HFF-Myc (cell line): ENCODE data around the gene CTSW.

Source experiments
- DNase-seq: peaks from one replicate; pipeline ENCODE4 v3.0.0-alpha.2; 2011; ENCODE audit warnings: low read depth; ENCODE audit errors: extremely low read depth
- H3K4me3 ChIP-seq: replicated peaks from 2 replicates; pipeline ENCODE4 v1.5.1; 2011; ENCODE audit warnings: low read depth, mild to moderate bottlenecking, control low read depth, low read length
- TF ChIP-seq, protein P1 (sequence below): IDR thresholded peaks from 2 replicates; pipeline ENCODE4 v1.5.1; 2012; ENCODE audit warnings: mild to moderate bottlenecking, low read depth, low read length, control low read depth; ENCODE audit errors: missing control alignments

Gene CTSW

DNA sequence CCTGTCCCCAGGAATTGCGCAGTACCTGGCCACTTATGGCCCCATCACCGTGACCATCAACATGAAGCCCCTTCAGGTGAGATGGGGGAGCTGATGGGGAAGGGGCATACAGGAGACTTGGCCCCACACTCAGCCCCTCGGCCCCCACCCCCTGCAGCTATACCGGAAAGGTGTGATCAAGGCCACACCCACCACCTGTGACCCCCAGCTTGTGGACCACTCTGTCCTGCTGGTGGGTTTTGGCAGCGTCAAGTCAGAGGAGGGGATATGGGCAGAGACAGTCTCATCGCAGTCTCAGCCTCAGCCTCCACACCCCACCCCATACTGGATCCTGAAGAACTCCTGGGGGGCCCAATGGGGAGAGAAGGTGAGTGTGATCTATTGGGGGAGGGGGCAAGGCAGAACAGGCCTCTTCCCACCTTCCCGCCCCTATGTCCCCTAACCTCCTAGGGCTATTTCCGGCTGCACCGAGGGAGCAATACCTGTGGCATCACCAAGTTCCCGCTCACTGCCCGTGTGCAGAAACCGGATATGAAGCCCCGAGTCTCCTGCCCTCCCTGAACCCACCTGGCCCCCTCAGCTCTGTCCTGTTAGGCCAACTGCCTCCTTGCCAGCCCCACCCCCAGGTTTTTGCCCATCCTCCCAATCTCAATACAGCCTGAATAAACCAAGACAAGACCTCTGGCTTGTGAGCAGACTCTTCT lies 3.6 kb downstream of the CTSW start:
- DNase-seq = no peak
- no peak overlapping the region for H3K4me3 ChIP-seq

DNA sequence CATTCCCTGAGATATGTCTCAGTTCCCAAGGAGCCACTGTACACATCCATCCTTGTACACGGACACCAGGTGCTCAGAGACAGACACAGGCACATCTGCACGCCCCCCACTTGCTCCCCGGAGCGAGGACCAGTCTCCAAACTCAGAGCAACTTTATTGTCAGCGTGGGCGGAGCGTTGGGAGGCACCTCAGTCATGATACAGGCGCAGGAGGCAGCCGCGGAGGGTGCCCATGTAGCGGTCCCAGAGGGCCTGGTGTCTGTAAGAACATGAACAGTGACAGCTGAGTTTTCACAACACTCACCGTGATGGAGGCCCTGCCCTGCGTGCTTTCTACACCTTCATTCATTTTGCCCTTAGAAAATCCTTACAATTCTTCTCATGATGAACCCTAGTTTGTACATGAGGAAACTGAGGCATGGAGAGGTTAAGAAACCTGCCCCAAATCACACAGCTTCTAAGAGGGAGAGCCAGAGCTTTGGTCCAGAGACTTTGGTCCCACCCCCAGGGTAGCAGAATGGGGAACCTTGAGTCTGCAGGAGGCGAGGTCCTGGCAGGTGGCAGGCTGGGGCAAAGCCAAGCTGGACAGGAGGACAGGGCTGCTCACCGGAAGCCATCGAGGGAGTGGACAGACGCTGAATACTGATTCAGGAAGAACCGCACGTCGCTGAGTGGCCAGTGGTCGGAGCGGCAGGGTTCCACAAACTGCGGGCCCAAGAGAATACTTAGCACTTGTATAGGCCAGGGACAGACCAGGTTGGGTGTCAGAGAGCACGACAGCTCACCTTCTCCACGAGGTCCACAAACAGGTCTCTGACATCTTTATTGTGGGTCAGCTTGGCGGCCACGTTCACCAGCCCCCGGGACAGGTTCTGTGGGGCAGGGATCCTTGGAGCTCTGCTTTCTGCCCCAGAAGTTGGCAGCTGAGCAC lies 4.4 kb downstream of the CTSW start:
- DNase-seq = no peak
- TF ChIP-seq, protein P1, sequence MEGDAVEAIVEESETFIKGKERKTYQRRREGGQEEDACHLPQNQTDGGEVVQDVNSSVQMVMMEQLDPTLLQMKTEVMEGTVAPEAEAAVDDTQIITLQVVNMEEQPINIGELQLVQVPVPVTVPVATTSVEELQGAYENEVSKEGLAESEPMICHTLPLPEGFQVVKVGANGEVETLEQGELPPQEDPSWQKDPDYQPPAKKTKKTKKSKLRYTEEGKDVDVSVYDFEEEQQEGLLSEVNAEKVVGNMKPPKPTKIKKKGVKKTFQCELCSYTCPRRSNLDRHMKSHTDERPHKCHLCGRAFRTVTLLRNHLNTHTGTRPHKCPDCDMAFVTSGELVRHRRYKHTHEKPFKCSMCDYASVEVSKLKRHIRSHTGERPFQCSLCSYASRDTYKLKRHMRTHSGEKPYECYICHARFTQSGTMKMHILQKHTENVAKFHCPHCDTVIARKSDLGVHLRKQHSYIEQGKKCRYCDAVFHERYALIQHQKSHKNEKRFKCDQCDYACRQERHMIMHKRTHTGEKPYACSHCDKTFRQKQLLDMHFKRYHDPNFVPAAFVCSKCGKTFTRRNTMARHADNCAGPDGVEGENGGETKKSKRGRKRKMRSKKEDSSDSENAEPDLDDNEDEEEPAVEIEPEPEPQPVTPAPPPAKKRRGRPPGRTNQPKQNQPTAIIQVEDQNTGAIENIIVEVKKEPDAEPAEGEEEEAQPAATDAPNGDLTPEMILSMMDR = no peak
- no peak overlapping the region for H3K4me3 ChIP-seq

More for the DNA sequence above, 3.6 kb downstream of the CTSW start:
- TF ChIP-seq, protein P1 = no peak

DNA sequence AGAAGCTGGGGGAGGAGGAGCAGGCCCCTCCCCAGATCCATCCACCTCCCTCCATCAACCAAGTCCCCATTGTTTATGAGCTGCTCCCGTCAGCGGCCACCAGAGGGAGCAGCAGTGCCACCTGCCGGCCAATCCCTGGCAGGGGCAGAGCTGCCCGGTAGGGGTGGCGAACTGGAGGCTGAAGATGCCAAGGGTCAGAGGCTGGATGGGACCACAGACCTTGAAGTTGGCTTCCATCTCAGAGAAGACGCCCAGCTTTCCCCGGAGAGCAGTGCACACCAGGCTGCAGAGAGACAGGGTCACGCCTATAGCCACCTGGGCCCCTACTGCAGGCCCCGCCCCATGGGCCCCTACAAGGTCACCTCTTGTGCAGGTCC lies 5.1 kb downstream of the CTSW start:
- no peak for DNase-seq
- TF ChIP-seq, protein P1 = peak; percentile 100
- no peak overlapping the region for H3K4me3 ChIP-seq

DNA sequence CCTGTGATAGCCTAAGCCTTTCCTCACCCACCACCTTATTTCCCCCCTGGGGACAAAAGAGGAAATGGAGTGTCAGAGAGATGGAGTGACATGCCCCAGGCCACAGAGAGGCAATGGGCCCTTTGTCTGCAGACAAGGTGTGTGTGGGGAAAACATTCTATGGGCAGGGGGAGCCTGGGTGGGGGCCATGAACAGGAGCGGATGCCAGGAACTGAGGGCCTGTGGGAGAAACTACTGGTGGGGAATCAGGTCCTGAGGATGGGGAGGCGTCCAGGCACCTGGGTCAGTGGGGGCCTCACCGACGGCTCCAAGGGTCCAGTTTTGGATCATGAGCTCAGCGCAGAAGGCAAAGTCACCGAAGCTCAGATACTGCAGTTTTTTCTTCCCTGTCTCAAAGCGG lies 5.6 kb downstream of the CTSW start:
- TF ChIP-seq, protein P1 = no peak
- DNase-seq = no peak
- H3K4me3 ChIP-seq = no peak overlapping the region

DNA sequence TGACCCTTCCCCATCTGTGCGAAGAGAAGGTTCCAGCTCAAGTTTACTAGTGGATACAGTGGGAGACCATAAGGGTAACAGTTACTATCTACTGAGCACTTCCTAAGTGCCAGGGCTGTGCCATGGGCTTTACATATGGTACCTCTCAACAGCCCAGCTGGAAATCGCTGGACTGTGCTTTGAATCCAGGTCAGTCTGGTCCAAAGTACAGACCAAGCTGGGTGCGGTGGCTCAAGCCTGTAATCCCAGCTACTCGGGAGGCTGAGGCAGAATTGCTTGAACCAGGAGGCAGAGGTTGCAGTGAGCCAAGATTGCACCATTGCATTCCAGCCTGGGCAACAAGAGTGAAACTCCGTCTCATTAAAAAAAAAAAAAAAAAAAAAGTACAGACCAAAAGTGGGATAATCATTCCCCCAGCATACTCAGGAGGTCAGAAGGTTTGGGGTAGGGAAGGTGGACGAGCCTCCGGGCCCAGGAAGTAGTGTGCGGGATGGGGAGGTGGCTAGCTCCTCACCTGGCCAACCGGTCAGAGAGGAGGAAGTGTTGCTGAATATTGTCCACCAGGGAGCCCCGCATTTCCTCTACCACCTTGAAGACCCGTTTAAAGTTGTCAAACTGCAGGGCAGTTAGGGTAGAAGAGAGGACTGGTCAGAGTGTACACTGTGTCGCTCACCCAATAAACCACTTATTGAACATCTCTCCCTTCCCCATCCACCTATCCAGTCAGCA lies 6.3 kb downstream of the CTSW start:
- DNase-seq = no peak
- no peak overlapping the region for H3K4me3 ChIP-seq
- TF ChIP-seq, protein P1 = no peak

DNA sequence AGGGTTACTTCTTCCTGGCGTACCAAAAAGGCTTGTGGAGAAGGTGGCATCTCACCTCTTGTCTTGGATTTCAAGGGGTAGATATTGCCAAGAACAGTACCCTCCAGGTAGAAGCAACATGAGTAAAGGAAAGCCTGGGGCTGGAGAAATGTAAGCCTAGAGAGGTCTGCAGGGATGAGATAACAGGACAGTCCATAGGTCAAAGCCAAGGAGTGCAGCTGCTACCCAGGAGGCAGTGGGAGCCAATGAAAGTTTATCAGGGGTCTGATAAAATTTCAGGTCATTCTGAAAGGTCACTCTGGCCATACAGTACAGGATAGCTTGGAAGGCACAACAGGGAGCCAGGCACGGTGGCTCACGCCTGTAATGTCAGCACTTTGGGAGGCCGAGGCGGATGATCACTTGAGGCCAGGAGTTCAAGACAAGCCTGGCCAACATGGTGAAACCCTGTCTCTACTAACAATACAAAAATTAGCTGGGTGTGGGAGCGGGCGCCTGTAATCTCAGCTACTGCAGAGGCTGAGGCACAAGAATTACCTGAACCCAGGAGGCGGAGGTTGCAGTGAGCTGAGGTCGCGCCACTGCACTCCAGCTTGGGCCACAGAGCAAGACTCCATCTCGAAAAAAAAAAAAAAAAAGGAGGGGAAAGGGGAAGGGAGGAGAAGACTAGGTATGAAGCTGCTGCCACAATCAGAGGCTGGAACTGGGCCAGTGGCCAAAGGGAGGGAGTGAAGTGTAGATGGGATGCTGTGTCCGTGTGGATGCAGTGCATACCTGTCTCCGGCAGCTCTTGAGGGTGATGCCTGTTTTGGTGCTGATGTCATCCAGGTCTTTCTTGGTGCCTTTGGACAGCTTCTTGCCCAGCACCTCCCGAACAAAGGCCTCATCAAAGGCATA lies 7.4 kb downstream of the CTSW start:
- TF ChIP-seq, protein P1 = no peak
- DNase-seq = no peak
- H3K4me3 ChIP-seq = peak overlapping the region; percentile 87
